ENCODE measurements around the gene NEAT1.
"Not testable (repeated sequence)": the region's sequence is repeated elsewhere in the genome, so short reads cannot be mapped to it uniquely, and the experiment has no call there.

NEAT1 gene

DNA sequence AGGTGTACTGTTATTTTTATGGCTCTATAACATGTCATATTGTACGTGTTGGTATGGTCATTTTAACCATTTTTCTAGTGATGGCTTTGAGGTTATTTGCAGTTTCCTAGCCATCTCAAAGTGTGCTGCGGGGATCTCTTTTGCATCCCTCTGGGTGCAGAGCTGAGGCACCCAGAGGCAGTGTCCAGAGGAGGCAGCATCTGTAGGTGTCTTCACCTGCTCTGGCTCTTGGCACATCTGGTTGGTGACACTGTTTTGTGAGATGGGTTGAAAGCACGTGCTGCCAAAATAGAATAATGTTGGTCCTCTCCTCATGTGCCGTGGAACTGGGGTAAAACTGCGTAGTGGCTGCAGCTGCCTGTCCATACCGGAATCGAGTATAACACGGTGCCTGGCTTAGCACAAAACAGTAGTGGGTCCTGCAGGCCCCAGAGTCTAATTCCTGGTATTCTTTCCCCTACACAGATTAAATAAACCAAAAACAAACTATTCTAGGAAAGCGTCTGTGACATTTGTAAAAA lies 12.9 kb downstream of the NEAT1 start:
- DNase-seq, result no peak

GRCh38 chr11:65435981-65436411 lies 13.4 kb downstream of the NEAT1 start:
- no peak for DNase-seq

- peak; percentile 26 for DNase-seq
These were observed 13.9 kb downstream of the NEAT1 start for GRCh38 chr11:65436412-65437032.

GRCh38 chr11:65437436-65438227 lies 15.0 kb downstream of the NEAT1 start:
- peak; percentile 14 for DNase-seq

DNA sequence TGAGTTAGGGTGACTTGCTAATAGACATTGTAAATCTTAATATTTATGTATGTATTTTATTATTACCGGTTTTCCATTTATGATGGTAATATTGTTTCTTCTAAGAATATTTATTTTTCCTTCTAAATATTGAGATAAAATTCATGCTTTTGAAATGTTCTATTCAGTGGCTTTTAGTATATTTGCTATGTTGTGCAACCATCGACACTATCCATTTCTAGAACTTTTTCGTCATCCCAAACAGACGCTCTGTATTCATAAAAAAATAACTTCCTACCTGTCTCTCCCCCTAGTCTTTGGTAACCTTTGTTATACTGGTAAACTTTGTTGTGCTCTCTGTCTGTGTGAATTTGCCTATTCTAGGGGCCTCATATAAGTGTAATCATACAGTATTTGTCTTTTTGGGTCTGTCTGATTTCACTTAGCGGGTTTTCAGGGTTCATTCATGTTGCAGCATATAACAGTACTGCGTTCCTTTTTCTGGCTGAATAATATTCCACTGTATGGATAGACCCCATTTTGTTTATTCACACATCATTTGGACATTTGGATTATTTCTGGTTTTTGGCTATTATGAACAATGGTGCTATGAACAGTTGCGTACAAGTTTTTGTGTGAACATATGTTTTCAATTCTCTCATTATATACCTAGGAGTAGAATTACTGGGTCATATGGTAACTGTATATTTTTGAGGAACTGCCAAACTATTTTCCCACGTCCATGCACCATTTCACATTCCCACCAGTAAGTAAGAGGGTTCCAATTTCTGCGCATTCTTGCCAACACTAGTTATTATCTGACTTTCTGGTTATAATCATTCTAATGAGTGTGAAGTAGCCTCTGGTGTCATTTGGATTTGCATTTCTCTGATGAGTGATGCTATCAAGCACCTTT lies 15.9 kb downstream of the NEAT1 start:
- DNase-seq, result no peak

DNA sequence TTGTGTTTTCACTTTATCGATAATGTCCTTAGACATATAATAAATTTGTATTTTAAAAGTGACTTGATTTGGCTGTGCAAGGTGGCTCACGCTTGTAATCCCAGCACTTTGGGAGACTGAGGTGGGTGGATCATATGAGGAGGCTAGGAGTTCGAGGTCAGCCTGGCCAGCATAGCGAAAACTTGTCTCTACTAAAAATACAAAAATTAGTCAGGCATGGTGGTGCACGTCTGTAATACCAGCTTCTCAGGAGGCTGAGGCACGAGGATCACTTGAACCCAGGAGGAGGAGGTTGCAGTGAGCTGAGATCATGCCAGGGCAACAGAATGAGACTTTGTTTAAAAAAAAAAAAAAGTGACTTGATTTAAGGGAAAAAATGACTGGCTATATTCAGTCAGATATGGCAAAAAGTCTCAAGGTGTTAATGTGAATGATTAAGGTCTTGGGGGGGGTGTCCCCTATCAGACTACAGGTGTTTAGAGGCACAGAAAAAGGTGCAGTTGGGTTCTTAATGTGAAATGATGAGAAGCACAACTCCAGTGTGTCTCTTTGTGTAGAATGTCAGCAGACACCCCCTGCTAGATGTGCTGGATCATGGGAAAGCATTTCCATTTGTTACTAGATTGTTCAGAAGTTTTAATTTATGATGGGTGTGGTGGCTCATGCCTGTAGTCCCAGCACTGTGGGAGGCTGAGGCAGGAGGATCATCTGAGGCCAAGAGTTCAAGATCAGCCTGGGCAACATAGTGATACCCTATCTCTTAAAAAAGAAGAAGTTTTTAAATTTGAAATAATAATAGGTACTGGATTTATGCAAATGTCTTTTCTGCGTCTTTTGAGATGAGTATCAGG lies 17.0 kb downstream of the NEAT1 start:
- DNase-seq, result no peak

GRCh38 chr11:65440831-65441499 lies 18.4 kb downstream of the NEAT1 start:
- DNase-seq, result peak; percentile 19

DNA sequence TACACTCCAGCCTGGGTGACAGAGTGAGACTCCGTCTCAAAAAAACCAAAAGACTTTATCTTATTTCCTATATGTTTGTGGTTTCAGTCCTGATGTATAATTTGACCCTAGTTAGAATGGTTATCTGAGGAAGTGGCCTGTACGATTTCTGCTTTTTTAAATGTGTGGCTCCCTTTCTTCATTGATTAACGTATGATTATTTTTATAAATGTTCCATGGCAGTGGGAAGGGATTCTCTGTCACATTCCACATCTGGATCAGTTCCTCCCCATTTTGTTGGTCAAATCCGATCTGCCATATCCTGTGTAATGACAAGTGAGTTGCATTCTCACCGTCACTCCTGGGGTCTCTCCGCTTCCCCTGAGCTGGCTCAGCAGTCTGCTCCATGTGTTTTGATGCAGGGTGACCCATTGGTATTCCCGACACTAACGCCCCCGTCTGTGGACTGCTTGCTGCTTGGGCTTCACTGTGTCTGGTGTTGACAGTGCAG lies 20.3 kb downstream of the NEAT1 start:
- peak; percentile 15 for DNase-seq

GRCh38 chr11:65444314-65445051 lies 21.9 kb downstream of the NEAT1 start:
- DNase-seq, result peak; percentile 15

GRCh38 chr11:65445101-65445603 lies 22.6 kb downstream of the NEAT1 start:
- DNase-seq, result peak; percentile 27

DNA sequence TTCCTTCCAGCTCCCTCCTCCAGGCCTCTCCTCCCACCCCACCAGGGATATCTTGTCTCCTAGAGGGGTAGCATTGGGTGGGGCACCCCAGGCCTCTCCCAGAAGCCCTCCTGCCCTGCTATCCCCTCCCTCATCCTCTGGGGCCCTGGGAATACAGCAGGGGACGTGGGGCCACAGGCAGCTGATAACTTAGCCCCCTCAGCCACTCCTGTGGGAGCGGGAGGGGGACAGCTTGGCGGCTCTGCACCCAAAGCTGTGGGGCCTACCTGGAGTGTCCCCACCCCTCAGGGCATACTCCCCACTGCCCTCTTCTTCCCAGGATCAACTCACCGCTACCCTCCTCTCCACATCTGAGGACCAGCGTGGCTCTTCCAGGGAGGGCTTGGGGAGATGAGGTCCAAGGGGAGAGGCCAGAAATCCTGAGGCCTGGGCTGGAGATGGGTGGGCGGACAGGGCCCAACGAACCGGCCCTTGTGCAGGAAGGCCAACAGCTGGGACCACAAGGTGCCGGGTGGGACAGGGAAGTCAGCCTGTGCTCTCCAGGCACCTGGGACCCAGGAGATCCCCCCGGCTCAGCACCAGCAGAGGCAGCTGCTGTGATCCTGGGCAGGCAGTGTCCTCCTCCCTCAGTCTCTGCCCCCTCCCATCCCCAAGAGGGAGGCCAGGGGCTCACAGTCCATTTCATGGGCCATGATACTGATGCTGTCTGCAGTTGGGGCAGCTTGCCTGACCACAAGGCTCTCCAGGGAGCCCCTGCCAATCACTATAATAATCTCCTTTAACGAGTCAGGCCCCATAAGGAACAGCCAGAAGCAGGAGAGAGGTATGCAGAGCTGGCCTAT lies 23.2 kb downstream of the NEAT1 start:
- peak; percentile 23 for DNase-seq

- peak; percentile 14 for DNase-seq
These were observed 24.1 kb downstream of the NEAT1 start for GRCh38 chr11:65446446-65447277.

DNA sequence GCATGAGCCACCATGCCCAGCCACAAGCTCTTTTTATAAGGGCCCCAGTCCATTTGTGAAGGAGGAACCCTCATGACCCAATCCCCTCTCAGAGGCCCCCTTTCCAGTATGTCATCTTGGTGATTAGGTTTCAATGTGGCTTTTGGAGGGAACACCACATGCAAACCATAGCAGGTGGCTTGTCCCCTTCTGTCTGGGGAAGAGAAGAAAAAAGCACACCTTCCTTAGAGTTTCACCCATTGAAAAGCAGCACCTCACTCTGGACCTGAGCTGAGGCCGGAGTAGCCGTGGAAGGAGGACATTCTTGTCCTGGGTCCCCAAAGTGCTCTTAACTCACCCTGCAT lies 25.4 kb downstream of the NEAT1 start:
- no peak for DNase-seq

GRCh38 chr11:65448418-65449105 lies 26.0 kb downstream of the NEAT1 start:
- DNase-seq, result no peak

DNA sequence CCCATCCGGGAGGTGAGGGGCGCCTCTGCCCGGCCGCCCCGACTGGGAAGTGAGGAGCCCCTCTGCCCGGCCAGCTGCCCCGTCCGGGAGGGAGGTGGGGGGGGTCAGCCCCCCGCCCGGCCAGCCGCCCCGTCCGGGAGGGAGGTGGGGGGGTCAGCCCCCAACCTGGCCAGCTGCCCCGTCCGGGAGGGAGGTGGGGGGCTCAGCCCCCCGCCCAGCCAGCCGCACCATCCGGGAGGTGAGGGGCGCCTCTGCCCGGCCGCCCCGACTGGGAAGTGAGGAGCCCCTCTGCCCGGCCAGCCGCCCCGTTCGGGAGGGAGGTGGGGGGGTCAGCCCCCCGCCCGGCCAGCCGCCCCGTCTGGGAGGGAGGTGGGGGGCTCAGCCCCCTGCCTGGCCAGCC lies 28.7 kb downstream of the NEAT1 start:
- DNase-seq, result not testable (repeated sequence)

DNA sequence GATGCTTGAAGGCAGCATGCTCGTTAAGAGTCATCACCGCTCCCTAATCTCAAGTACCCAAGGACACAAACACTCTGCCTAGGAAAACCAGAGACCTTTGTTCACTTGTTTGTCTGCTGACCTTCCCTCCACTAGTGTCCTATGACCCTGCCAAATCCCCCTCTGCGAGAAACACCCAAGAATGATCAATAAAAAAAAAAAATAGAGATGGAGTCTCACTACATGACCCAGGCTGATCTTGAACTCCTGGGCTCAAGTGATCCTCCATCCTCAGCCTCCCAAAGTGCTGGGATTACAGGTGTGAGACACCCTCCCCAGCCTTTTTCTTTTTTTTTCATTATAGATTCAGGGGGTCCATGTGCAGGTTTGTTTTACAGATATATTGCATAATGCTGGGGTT lies 29.7 kb downstream of the NEAT1 start:
- not testable (repeated sequence) for DNase-seq

- DNase-seq, result no peak
These were observed 30.4 kb downstream of the NEAT1 start for GRCh38 chr11:65452806-65453490.
